Kasumi-1 (cell line): ENCODE data around the gene TEX29.
A peak's percentile ranks its signal among the peaks of the same experiment; 100 is the strongest.

Experiments used
- DNase-seq, 2 experiments: peaks; one replicate each; lab custom pipeline; 2025; lab: John Stamatoyannopoulos, UW

TEX29 gene

GRCh38 chr13:111319998-111320911, at the start of gene TEX29:
Gene TEX29, plus strand, starts transcription at chr13:111320642. Its CDS starts 249 bp downstream, at chr13:111320891.
- no peak for DNase-seq

DNA sequence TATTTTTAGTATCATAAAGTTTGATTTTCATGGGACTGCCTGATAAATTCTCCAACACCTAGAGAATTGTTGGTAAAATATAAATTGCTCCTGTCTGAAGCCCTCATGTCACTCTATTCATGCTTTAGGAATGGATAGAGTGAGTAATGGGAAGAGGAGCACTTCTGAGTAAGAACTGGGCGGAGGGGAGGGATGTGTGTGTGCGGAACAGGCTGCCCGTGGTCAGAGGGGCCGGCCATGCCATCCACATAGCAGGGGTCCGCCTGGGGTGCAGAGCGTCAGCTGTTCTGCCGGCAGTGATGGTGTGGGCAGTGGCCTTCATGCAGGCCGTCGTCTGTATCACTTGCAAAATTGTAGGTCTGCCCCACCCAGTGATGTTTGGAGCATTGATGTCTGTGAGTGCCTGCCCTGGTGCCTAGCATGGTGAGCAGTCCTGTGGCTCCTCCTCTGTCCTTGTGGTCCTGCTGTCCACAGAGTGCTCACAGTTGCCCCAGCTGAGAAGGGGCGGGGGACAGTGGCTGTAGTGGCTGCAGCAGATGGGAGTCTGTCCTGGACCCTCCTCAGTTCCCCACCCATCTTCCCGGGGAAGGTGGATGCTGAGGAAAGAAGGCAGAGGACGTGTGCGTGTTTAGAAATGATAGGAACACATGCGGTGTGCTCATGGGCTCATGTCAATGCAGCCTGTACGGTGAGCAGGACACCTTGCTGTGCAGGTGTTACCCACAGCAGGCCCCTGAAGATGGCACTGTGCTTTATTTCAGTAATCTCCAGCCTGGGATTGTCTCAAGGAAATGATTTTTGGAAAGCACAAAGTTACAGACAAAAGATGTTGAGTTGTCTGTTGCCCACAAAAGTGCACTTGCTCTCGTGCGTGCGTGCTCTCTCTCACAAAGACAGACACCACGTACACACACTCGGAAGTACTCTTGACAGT, 49.4 kb upstream of the TEX29 start:
- no peak for DNase-seq

- DNase-seq, result no peak
Observed at GRCh38 chr13:111272117-111272516, 48.3 kb upstream of the TEX29 start.

GRCh38 chr13:111275382-111275781, 45.1 kb upstream of the TEX29 start:
- no peak for DNase-seq

GRCh38 chr13:111275995-111276618, 44.3 kb upstream of the TEX29 start:
- no peak for DNase-seq

DNA sequence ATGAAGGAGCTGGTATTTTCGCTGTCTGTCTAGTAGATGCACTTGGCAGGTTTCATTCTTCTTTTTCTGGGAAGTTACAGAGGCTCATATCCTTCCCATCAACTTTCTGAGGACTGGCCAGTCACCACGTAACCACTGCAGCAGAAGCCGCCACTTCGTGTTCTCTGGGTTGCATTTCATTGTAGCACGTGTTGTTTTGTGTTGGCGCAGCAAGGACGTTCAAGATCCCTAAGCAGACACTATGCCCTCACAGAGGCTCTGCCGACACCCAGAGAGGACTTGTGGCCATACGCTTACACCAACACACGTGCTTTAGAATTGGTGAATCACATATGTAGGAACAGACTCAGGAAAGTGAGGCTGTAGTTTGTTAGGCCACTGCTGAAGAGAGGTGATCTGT, 42.2 kb upstream of the TEX29 start:
- DNase-seq, result no peak

DNA sequence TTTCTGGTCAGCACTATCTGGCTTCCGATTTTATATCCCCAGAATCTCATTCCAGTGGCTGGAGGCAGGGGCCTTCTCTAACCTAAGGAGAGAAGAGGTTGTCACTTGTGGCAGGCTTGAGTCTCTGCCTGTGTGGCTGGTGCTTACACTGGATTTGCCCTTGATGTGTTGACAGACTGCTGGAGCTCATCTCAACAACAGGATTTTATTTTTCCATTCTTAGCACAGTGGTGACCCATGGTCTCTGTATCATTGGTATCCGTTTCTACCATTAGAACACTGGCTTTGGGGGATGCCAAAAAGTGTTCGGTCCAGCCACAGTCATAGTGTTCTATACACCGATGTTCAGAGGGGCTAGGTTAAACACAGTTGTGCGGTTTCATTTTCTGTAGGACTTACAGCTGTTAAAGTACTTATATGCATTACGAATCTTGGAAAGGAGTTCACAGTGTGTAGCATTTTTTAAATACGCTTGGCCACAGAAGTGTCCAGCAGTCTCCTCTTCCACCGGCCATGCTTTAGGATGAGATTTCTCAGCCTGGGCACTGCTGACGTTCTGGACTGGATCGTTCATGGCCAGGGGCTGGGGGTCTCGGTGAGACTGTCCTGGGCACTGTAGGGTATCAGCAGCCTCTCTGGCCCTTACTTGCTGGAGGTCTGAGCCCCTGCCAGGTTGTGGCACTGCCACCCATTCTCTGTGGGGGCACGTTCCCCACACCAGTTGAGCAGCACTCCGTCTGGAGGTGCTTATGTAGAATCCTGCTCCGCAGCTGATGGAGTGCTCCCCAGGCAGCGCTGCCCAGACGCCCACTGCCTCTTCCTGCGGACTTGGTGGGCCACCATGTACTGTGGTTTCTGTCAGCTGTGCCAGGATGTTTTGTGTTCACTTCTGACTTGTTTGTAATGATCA, 41.4 kb upstream of the TEX29 start:
- no peak for DNase-seq

DNA sequence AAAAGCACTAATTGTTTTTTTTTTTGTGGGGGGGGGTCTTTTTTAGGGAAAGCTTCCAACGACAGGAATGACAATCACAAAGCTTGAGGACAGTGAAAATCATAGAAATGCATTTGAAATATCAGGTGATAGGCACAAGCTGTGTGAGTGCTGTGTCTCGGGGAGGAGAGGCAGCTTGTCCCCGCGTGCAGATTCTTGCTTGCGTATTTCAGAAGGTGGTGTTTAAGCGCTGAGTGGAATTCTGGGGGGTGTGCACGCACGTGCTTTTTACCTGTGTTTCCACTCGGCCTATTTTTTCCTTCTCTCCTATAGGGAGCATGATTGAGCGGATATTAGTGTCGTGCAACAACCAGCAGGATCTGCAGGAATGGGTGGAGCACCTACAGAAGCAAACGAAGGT, 40.2 kb upstream of the TEX29 start:
- DNase-seq, result no peak

DNA sequence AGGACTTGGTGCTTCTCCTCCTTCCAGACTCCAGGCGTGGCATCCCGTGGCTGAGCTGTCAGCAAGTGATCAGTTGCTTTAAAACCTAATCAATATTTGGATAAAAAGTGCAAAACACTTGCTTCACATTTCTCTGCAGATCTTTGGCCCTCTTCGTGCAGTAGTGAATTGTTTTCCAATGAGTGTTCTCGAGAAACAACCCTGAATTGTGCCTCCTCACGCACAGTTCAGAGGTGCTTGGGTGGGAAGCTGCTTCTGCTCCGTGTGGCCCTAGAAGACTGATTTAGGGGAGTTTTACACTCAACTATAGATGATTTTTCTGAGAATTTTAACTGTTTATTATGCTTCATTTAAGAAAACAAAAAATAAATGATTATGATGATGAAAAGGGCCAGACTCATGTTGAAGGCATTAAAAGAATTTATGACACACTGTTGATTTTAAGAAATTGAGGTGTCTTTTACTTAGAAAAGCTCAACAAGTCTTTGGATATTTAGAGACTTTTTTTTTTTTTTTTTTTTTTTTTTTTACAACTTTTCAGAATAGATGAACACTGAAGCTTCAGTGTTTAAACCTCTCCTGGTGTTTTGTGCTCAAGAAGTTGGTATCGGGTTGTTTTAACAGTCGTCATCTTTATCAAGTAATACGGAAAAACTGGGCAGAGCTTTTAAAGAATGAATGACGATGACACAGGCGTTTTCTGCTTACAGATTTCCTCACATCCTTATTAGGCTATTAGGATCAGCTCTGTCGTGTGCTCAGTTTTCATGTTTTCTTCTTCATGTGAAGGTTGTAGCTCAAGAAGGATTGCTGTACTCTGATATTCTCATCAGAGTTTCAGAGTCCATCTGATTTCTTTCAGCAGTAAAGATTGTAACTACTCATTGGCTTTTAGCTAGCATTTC, 39.5 kb upstream of the TEX29 start:
- no peak for DNase-seq

DNA sequence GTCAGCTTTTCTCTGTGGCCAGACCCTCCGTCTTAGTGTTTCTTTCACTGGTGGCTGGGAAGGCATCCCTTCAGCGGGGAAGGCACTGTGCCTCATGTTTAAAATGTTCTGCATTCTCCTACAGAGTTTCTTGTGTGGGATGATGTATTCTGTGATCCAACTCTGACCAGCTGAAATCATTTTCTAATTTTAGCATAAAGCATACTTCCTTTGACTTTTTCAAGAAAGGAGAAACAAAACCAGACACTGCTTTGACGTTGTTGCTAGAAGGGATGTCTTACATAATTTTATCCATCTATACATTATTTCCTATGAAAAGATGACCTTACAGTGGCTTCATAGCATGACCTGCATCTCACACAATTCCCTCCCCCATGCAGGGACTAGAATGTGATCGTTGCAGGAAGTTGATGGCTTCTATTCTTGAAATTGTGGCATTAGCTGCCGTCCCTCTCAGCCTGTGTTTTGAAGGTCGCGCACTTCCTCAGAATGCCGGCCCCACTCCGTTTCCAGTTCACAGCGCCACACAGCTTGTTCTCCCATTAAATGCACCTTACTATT, 38.6 kb upstream of the TEX29 start:
- peak; percentile 32 to 44 for DNase-seq

- no peak for DNase-seq
Observed at GRCh38 chr13:111282425-111282824, 38.0 kb upstream of the TEX29 start.

- DNase-seq, result no peak
Observed at GRCh38 chr13:111282997-111283396, 37.4 kb upstream of the TEX29 start.

DNA sequence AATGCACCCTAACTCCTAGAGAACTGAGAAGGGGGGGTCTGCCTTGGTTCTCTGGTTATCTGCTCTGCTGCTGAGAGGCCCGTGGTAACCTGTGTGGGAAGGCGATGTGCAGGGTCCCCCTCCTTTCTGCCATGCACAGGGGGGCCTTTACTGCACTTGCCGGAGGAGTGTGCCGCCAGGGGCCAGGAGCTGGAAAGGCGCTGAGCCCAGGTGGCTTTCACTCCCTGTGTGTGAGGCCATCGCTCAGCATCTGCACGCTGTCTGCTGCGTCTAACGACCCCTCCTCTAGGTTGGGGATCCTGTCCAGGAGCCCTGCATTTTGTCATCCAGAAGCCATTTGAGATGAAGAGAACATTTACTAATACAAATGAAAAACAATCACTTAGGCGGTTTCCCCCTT, 37.0 kb upstream of the TEX29 start:
- DNase-seq, result no peak

DNA sequence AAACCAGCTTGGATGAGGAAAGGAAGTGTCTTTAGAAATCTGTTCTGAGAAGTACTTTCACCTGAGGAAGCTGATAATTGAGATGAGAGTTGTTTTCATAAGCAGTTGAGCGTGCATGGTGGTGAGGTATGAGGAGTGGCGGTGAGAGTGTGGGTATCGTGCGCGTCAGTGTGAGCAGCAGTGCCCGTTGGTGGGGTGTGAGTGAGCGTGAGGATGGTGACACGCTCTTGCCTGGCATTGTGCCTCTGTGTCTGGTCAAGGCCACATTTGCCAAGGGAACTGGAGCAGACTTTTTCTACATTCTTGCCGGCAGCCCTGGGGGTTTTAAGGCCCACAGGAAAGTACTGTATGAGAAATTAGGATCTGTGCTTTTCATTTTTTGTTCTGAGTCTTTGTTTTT, 36.5 kb upstream of the TEX29 start:
- DNase-seq, result no peak

- DNase-seq, result no peak
Observed at GRCh38 chr13:111284565-111284964, 35.9 kb upstream of the TEX29 start.

- peak in 1 of 2 experiments; percentile 4 for DNase-seq
Observed at GRCh38 chr13:111286162-111286561, 34.3 kb upstream of the TEX29 start.

- no peak for DNase-seq
Observed at GRCh38 chr13:111286749-111287148, 33.7 kb upstream of the TEX29 start.

GRCh38 chr13:111287201-111287600, 33.2 kb upstream of the TEX29 start:
- DNase-seq, result no peak

DNA sequence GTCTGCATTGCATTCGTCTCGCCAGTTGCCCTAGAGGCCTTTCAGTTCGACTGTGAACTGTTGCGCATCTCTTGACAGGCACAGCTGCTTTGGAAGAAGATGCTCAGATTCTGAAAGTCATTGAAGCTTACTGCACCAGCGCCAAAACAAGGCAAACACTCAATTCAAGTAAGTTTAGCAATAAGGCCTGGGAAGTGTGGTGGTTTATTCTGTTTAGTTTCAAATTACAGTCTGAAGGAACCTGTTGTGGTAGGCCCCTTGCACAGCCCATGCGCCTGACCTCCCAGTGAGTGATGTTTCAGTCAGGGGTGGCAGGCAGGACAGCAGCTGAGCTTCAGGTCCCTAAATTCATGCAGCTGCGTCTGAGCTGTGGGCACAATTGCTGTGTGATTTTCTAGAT, 32.2 kb upstream of the TEX29 start:
- DNase-seq, result no peak

GRCh38 chr13:111289251-111289650, 31.2 kb upstream of the TEX29 start:
- DNase-seq, result no peak
